HepG2 (cell line): ENCODE measurements around the gene CTSW. TPM values are rescaled to one million over a fixed set of nuclear protein-coding genes. Genes with fewer than 3 reads are reported as not detected.

Experiments used
- CSRNP1 ChIP-seq: sonication (generic); formaldehyde crosslinking; IDR thresholded peaks from 2 replicates; pipeline ENCODE4 v1.8.1; 2023; ENCODE audit warnings: mild to moderate bottlenecking, missing genetic modification reagents
- HINFP ChIP-seq: sonication (generic); formaldehyde crosslinking; IDR thresholded peaks from 2 replicates; pipeline ENCODE4 v1.4.0; 2020; ENCODE audit warnings: low read depth, mild to moderate bottlenecking, missing genetic modification reagents
- HOMEZ ChIP-seq: IDR thresholded peaks from 2 replicates; pipeline ENCODE4 v1.6.1; 2016; ENCODE audit warnings: low read depth
- RBM39 ChIP-seq: fragments of 200-400 bp; formaldehyde crosslinking; IDR thresholded peaks from one replicate; pipeline ENCODE4 v1.6.1; 2018; ENCODE audit warnings: antibody characterized with exemption, mild to moderate bottlenecking, low read depth, low read length; ENCODE audit not compliant: poor library complexity, severe bottlenecking
- SALL1 ChIP-seq: sonication (generic); formaldehyde crosslinking; IDR thresholded peaks from 2 replicates; pipeline ENCODE4 v1.8.0; 2022; ENCODE audit warnings: mild to moderate bottlenecking, missing genetic modification reagents
- ZBTB40 ChIP-seq, 2 experiments: fragments of 450-650 bp in 1 of 2; sonication (generic) in 1 of 2; formaldehyde crosslinking in 1 of 2; IDR thresholded peaks; 2 replicates each; pipeline versions ENCODE4 v1.6.1 to v1.8.0; 2016 to 2022; ENCODE audit warnings: antibody characterized with exemption in 1 of 2, mild to moderate bottlenecking in 1 of 2, missing genetic modification reagents in 1 of 2
- ZFP90 ChIP-seq: sonication (generic); formaldehyde crosslinking; IDR thresholded peaks from 2 replicates; pipeline ENCODE4 v1.8.0; 2022; ENCODE audit warnings: missing genetic modification reagents, mild to moderate bottlenecking, inconsistent platforms, borderline replicate concordance
- ZNF749 ChIP-seq: sonication (generic); formaldehyde crosslinking; IDR thresholded peaks from 2 replicates; pipeline ENCODE4 v1.8.0; 2022; ENCODE audit warnings: mild to moderate bottlenecking, missing genetic modification reagents, moderate library complexity, borderline replicate concordance
- ZNF788 ChIP-seq: sonication (generic); formaldehyde crosslinking; IDR thresholded peaks from 2 replicates; pipeline ENCODE4 v1.5.0; 2020; ENCODE audit warnings: mild to moderate bottlenecking, missing genetic modification reagents, borderline replicate concordance
- ZSCAN9 ChIP-seq: IDR thresholded peaks from 2 replicates; pipeline ENCODE4 v1.6.1; 2016; ENCODE audit warnings: borderline replicate concordance
- polyA plus RNA-seq, 8 experiments: library from polyadenylated mRNA; depleted of rRNA in 3 of 8; stranded (reverse) in 7 of 8; unstranded in 1 of 8; fragments of >200 nt; fragmentation: Illumina TruSeq in 4 of 8; extraction: Trizol in 4 of 8; gene quantifications; 2 replicates each; pipeline versions ENCODE4 v1.2.1 to v1.2.3, GENCODE V29; 2011 to 2016; ENCODE audit warnings: low read depth in 4 of 8, missing spikeins in 1 of 8, mixed read lengths in 1 of 8; ENCODE audit not compliant: insufficient read depth in 1 of 8
- total RNA-seq, 5 experiments: library from RNA; depleted of rRNA; stranded (reverse); fragments of >200 nt; fragmentation: Illumina TruSeq; extraction: Trizol; gene quantifications; 2 replicates each; pipeline ENCODE4 v1.2.3, GENCODE V29; 2016; ENCODE audit warnings: low read depth in 1 of 5

The CTSW gene
- total and polyA plus RNA-seq, 2 of the 13 experiments (the other 11 are each of a cell fraction or from before 2014, with no cell fraction given), result 0.09 TPM; not detected in 1

- TF ChIP-seq RBM39 (peak; percentile 39), ZNF788 (CRISPR knock-in tag) (no peak), HOMEZ (CRISPR knock-in tag) (0 out of 2 replicates have a peak, but pooled peaks have one; percentile 23), ZBTB40 (IDR thresholded peaks at IDR 0.05) (no peak), ZBTB40 (CRISPR knock-in tag; IDR thresholded peaks at IDR 0.05) (no peak), SALL1 (peak; percentile 20; the same call in 1 of the 2 replicates), ZSCAN9 (CRISPR knock-in tag) (0 out of 2 replicates have a peak, but pooled peaks have one; percentile 23), CSRNP1 (CRISPR knock-in tag) (0 out of 2 replicates have a peak, but pooled peaks have one; percentile 25), ZFP90 (peak; percentile 77; the same call in 1 of the 2 replicates), HINFP (peak; percentile 35; the same call in 1 of the 2 replicates), ZNF749 (no peak)
Observed at GRCh38 chr11:65856689-65857499, 22.7 kb upstream of the CTSW start (continued).
